Activated CD4-positive, alpha-beta T cell treated with anti-CD3 and anti-CD28 coated beads, Interleukin-2, amount 50 U/mL, for 16 hours (primary cell): ENCODE results near the gene IL17RA.

Source experiments
- DNase-seq: peaks from one replicate; pipeline ENCODE4 v3.0.0-alpha.2; 2020

Gene IL17RA

DNA sequence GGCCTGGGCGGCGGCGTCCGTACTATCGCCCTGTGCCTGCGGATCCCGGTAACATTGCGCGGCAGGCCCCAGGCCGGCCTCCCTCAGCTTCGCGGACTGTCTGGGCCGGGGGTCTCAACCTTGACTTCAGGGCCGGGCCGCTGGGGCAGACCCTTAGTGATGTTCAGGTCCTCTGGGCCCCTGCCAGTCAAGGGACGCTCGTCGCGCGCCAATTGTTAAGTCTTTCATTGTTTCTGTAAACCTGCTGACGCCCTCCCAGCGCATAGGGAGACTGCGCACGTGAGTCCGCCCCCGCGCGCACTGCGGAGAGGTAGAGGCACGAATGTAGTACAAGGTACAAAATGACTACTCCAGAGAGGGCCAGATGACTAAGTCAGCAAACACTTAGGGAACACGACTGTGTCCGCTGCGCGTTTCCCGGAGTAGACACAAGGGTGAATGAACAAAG is 74.7 kb downstream of the IL17RA start:
- peak; percentile 73 for DNase-seq

DNA sequence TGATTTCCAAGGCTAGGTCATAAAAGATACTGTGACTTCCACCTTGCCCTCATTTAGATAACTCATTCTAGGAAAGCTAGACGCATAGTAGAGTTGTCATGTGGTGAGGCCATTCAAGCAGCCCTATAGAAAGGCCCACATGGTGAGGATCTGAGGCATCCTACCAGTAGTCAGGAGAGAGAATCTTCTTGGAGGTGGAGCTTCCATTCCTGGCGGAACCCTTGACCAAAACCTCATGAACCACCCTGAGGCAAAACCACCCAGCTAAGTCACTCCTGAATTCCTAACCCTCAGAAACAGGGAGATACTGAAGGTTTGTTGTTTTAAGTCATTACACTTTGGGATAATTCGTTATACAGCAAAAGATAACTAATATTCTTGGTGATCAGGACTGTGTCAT is 77.2 kb downstream of the IL17RA start:
- DNase-seq, result no peak

DNA sequence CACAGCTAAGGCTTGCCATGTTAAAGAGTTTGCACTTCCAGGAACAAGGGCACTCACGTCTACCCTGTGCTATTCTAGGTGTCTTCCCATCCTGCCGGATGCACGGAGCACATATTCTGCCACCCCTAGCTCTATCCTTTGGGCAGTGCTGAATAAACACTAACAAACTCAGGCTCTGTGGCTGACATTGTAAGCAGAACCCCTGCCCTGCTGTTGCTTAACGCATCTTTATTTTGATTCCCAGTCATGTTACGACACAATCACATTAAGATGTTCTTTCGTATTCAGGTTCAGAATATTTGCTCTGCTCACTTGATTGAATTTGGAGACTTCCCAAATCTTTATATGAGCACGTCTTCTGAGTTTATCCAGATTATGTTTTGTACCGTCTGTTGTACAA is 77.9 kb downstream of the IL17RA start:
- DNase-seq, result no peak

DNA sequence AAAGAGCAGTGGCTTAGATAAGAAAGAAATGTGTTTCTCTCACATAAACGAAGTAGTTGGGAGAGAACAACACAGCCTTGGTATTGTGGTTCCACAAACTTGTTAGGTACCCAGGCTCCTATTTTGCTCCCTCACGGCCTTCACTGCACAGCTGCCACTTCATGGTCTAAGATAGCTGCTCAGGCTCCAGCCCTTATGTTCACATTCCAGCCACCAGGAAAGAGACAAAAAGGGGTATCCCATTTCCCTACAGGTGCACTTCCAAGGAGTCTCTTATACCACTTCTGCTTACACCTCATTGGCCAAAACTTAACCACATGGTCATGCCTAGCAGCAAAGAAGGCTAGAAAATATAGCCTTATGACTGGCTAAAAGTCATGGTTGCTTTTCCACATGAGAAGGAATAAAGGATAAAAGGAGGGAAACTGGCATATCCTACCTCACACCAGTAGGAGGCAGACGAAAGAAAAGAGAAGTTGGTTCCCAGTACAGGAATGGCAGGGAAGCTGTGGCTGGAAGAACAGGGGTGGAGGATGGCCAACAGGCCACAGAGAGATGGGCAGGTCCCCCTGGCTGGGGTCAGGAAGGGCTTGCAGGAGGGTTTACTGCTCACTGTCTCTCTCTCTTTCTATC is 79.7 kb downstream of the IL17RA start:
- no peak for DNase-seq
